Measurements from ENCODE around the gene C19orf25.
A peak's percentile ranks its signal among the peaks of the same experiment; 100 is the strongest.
"Not testable (repeated sequence)": the region's sequence is repeated elsewhere in the genome, so short reads cannot be mapped to it uniquely, and the experiment has no call there.

C19orf25 gene

DNA sequence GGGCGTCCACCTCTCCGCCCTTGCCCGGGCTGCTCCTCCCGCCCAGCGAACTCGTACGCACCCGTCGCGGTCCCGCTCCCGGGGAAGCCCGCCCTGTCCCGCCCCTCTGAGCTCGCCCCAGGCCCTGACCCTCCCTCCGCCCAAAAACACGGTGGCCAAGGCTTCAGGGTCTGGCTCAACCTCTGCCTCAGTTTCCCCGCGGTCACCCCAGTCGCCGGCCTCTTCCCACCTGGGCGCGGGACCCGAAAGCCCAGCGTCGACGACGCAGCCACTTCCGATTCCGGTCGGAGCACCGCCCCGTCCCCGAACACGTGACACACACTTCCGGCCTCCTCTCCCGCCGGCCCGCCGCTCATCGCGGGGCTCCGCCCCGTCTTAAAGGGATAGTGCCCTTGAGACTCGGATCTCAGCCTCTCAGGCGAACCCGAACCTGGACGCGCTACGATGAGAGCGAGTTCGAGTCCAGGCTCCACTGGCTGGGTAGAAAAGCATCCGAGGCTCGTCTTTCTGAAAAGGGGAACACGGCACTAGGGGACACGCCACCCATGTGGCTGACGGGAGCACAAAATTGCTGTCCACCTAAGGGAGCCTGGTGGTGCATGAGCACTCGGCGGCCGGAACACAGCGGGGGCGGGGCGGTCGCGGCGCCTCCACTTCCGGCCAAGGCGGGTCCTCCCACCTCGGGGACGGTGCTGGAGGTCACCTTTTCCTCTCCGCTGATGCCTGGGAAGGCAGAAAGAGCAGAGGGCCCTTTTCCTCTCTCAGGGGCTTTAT, at the start of gene C19orf25:
TSS of gene C19orf25 (minus strand) at position 282 of the 774 bp plus-strand sequence. CDS start 312 bp downstream, outside the sequence.
- peak; percentile 86 for DNase-seq

DNA sequence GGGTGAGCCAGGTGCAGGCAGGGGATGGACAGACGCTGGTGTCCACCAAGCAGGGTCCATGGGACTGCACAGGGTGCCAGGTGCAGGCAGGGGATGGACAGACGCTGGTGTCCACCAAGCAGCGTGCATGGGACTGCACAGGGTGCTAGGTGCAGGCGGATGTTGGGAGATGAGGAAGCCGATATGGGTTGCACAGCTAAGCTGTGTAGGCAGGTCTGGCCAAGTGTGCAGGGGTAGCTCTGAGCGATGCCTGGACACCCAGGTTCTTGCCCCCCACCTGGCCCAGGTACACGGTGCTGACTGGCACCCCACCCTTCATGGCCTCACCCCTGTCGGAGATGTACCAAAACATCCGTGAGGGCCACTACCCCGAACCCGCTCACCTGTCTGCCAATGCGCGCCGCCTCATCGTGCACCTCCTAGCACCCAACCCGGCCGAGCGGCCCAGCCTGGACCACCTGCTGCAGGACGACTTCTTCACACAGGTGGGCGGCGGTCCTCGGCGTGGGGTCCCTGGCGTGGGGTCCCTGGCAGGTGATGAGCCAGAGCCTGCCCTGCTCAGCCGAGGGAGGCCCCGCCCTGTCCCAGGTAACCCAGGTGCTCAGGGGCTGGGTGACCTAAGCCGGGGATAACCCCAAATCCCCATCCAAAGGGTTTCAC, 48.8 kb upstream of the C19orf25 start:
- no peak for DNase-seq

DNA sequence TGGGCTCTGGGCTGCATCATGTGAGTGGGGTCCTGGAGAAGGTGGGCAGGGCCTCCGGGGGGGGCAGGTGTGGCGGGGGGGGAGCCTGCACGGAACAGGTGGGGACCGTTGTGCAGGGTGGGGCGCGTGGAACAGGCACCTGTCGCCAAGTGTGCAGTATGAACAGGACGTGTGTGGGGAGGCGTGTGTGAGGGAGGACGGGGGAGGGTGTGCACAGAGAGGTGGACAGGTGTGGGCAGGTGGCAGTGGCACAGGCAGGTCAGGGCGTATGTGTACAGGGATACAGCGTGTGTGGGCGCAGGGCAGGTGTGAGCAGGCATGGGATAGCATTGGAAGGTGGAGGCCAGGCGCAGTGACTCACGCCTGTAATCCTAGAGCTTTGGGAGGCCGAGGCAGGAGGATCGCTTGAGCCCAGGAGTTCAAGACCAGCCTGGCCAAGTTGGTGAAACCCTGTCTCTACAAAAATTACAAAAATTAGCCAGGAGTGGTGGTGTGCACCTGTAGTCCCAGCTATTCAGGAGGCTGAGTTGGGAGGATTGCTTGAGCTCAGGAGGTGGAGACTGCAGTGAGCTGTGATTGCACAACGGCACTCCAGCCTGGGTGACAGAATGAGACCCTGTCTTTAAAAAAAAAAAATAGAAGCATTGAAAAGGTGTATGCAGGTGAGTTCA, 48.1 kb upstream of the C19orf25 start:
- no peak for DNase-seq

DNA sequence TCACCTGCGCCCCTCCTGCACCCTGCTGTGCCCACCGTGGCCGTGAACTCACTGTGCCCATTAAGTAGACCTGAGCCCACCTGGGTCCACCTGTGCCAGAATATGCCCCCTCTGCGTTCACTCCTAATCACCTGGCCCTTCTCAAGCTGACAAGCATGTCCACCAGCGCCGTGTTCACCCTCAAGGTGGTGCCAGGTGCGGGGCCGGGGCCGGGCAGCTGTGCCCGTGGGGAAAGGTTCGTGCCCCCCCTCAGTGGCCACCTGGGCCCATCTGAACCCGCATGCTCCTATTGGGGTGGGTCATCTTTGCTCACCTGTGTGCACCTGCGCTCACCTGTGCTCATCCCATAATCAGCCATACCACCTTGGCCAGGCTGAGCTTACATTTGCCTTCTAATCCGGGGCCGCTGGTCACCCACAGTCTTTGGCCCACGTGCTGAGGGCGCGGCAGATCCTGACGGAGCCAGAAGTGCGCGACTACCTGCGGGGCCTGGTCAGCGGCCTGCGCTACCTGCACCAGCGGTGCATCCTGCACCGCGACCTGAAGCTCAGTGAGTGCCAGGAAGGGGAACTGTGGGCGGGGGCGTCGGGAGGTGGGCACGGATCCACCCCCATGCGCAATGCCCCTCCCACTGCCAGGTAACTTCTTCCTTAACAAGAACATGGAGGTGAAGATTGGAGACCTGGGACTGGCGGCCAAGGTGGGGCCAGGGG, 47.2 kb upstream of the C19orf25 start:
- DNase-seq = no peak

DNA sequence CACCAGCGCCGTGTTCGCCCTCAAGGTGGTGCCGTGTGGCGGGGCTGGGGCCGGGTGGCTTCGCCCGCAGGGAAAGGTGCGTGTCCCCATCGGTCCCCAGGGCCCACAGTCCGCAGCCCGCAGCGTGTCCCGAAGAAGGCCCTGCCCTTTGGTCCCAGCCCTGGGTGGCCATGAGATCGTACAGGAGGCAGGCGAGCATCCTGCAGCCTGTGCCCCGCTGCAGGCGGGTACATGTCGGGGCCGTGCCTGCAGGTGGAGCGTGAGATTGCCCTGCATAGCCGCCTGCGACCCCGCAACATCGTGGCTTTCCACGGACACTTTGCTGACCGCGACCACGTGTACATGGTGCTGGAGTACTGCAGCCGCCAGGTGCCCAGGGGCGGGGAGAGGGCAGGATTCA, 46.3 kb upstream of the C19orf25 start:
- no peak for DNase-seq

DNA sequence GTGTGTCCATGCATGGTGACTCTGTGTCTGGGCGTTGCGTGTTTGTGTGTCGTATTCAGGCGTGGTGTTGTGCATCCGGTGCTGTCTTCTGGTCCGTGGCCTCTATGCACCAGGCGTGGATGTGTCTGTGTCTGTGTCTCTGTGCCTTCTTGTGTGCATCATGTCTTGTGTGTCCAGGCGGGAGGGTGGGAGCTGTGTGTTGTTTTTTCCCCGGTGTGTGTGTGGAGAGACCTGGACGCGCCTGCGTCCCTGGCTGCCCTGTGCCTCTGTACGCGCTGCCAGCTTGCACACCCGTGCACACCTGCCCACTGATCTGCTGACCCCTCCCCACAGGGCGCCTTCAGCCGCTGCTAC, 45.9 kb upstream of the C19orf25 start:
- no peak for DNase-seq

DNA sequence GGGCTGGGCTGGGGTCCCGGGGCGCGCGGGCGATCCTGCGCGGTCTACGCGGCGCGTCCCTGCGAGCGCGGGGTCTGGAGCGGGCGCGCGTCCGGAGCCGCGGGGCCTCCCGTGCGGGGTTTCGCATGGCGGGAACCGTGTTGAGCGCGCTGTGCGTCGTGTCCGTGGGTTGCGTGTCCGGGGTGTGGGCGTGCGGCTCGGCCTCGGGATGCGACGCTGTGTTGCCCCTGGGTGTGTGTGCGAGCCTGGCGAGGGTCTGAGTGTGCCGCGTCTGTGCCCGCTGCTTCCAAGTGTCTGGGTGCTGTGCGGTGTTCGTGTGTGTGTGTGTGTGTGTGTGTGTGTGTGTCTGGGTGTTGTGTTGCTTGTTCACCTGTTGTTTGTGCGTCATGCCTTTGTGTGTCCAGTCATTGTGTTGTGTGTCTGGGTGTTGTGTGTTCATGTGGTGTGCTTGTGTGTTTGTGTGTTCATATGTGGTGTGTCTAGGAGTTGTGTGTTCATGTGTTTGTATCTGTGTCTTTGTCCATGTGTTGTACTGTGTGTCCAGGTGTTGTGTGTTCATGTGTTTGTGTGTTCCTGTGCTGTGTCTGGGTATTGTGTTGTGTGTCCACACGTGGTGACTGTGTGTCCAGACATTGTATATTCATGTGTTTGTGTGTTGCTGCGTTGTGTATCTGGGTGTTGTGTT, 45.4 kb upstream of the C19orf25 start:
- DNase-seq = no peak

DNA sequence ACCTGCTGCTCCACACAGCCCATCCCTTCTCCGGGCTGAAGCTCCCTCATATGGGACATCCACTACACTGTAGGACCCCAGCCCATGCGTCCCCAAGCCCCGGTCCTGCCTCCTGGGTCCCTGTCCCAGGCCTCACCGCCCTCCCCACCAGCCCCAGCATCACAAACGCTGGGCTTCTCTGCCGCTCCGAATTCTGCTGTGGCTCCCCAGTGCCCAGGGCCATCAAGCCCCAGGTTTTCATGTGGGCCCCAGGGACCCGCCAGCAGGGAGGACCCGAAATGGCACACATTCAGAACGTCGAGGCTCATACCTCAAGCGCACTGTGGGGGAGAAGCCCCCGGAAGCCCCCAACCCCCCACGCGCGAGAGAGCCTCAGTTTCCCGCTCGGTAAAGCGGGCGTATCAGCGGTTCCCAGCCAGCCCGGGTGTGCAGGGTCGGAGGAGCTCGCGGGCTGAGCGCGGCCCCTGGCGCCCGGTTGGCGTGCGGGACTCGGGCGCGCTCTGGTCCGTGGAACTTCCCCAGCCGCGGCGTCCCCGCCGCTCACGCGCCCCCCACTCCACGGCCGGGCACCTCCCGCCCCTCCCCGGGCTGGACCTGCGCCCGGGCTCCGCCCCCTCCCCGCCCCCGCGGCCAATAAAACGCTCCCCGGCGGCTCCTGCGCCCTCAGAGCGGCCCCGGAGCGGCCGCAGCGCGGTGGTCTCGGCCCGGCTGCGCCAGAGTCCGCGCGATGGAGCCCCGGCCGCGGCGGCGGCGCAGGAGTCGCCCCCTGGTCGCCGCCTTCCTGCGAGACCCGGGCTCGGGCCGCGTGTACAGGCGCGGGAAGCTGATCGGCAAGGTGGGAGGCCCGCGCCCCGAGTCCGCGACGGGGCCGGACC, 44.6 kb upstream of the C19orf25 start, which contains the start of gene PLK5:
TSS of gene PLK5 (plus strand) at position 666 of the 875 bp plus-strand sequence. CDS start 2,920 bp downstream, outside the sequence.
- no peak for DNase-seq

DNA sequence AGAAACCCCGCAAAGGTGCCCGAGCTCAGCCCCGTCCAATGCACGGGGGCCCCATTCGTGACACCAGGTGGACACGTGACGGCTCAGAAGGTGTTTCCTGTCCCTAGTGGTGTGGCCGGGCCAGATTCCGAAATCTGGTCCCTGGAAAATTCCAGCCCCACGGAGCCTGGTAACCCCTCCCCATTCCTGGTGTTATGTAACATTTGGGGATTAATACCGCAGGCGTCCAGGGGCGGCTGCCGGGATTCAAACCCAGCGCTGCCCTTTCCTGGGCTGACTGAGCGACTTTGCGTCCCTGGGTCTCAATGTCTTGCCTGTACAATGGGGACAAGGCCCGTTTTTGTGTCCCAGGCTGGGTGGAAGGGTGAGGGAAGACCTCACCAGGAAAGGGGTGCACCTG, 43.8 kb upstream of the C19orf25 start:
- no peak for DNase-seq

DNA sequence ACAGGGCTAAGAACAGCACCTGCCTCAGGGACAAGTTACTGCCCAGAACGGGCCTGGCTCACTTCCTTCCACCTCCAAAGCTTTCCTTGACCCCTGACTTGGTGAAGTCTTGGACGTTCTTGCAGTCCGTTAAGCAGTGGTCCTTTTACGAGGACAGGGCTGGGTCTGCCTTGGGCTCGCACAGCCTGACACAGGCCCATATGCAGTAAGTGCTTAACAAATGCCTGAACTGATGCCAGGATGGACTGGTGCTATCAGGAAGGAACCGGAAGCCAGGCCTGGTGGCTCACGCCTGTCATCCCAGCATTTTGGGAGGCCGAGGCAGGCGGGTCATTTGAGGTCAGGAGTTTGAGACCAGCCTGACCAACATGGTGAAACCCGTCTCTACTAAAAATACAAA, 43.0 kb upstream of the C19orf25 start:
- DNase-seq = no peak

DNA sequence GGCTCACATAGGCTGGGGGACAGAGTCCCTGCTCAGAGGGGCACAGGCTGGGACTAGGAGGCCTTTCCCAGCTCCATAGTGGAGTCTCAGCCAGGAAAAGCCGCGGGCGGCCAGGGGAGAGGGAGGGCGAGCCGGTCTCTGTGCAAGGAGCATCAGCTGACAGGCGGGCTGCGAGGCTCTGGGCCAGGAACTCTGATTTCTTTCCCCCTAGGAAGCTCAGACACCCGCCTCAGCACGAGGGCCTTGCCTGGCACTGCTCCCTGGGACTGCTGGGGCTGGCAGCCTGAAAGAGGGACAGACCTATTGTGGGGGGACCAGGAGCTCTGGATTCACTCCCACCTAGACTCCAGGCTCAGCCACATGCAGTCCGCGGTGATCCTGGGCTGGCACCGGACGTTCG, 42.6 kb upstream of the C19orf25 start:
- no peak for DNase-seq

DNA sequence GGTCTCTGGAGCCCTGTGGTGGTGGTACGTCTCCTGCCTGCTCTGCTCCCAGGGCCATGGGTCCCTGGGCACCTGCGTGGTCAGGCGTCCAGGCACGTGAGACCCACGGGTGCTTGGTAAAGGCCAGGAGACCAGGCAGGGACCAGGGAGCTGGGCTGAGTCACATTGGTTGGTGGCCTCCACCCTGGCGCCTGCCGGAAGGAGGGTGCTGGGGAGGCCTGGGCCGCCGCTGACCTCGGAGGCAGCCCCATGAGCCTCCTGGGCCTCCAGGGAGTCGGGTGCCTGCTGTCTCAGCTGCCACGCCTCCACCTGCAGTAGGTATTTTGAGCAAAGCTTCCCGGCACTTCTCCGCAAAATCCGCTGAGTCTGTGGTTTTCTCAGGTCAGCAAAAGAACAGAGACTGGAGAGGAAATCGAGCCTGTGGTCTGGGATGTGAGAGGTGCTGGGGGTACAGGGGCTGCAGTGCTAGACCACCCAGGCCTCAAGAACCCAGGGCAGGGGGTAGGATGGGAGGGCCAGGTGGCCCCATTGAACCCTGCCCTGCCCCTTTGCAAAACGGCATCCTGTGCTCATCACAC, 41.3 kb upstream of the C19orf25 start:
- no peak for DNase-seq

DNA sequence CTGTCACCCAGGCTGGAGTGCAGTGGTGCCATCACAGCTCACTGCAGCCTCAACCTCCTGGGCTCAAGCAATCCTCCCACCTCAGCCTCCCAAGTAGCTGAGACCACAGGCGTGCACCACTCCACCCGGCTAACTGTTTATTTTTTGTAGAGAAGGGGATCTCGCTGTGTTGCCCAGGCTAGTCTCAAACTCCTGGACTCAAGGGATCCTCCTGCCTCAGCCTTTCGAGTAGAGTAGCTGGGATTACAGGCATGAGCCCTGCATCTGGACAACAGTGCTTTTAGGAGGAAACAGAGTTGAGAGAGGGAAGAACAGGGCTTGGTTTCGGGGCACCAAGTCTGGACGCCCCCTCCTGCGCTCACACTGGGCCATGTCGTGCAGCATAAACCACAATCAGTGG, 40.8 kb upstream of the C19orf25 start:
- DNase-seq = not testable (repeated sequence)

DNA sequence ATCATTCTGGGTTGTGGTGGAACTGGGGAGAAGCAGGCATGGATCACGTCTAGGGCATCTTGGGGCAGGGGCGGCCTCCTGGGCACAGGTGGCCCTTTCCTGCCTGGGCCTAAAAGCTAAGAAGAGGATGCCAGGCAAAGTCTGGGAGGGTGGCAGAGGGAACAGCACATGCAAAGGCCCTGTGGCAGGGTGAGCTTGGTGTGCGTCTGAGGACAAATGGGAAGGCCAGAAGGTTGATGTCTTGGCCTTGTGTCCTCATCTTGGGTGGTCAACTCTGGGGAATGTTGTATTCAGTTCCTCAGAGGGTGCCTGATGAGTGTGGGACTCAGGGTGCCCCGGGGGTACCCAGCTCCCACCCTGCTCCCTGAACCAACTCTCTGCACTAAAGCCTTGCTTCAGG, 39.5 kb upstream of the C19orf25 start:
- no peak for DNase-seq

DNA sequence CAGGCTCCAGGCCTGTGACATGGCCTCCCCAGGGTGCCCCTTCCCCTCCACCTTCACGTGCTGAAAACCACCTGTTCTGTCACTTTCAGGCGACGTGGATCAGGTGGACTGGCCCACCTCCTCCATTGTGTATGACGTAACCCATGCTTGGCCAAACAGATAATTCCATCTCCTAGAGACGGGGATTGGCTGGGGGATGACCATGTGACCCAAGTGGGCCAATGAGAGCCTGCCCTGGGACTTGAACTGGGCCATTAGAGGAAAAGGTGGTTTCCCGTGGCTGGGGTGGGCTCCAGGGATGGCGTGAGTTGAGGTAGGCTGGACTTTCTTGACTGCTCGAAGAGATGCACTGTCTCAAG, 37.4 kb upstream of the C19orf25 start:
- DNase-seq = no peak

DNA sequence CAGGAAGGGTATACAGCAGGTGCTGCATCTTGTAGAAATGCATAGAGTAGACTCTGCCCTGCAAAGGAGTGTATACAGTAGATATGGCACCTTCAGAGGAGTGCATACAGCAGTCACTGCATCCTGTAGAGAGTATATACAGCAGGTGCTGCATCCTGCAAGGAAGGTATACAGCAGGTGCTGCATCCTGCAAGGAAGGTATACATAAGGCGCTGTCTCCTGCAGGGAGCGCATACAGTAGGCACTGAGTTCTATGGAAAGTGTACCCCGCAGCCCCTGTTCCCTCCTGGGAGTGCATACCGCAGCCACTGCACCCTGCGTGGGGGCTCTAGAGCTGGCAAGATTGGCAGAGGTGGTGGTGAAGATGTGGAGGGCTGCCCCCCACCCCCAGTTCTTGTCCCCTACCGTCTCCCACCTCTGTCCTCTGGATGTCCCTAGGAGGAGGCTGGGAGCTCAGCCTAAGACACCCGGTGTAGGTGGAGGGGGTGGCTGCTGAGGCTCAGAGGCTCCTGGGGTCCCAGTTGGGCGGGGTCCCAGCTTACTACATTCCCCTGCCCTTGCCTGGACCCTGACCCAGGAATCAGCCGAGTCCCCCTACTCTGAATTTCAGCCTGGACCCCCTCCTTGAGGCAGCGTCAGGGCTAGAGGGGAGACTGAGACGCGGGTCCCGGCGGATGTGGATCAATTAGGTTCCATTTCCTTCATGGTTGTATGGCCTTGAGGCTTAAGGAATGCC, 36.1 kb upstream of the C19orf25 start:
- no peak for DNase-seq

DNA sequence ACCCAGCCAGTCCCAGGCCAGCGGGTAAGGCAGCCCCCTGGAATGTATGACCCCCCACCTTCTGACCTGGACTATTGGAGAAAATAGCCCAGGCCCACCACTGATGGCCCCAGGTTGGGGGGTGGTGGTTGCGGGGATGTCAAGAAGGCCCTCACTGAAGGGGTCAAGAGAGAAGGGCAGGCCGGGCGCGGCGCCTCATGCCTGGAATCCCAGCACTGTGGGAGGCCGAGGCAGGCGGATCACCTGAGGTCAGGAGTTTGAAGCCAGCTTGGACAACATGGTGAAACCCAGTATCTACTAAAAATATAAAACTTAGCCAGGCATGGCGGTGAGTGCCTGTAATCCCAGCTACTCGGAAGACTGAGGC, 35.3 kb upstream of the C19orf25 start:
- DNase-seq = no peak

DNA sequence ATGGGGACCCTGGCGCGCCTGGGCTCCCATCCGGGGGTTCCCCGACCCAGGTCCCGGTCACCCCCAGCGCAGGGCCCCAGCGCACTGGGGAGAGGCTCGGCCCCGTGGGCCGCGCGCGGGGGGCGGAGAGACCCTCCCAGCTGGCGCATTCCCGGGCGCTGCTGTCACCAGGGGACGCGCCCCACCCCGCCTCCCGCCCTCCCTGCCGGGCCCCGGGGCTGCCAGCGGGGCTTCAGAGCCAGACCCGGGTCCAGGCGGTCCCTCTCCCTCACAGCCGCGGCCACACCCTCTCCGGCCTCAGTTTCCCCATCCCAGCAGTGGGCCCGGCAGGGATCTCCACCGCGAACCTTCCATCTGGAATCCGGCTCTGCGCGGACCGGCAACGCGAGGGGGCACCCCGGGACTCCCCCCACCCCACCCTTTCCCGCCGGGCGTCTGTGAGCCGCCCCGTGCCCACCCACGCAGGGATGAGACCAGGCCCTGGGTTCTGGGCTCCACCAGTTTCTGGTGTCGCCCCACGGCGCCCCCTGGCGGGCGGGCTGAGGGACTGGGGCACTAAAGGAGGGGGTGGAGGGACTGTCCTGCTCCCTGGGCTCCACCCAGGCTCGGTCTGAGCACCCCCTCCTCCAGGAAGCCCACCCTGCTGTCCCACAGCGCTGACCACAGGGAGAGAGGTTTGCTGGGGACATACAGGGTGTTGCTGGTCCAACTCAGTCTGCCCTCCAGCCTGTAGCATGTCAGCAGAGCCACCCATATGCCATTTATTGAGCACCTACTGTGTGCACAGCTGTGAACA, 34.7 kb upstream of the C19orf25 start:
- DNase-seq = peak; percentile 58

DNA sequence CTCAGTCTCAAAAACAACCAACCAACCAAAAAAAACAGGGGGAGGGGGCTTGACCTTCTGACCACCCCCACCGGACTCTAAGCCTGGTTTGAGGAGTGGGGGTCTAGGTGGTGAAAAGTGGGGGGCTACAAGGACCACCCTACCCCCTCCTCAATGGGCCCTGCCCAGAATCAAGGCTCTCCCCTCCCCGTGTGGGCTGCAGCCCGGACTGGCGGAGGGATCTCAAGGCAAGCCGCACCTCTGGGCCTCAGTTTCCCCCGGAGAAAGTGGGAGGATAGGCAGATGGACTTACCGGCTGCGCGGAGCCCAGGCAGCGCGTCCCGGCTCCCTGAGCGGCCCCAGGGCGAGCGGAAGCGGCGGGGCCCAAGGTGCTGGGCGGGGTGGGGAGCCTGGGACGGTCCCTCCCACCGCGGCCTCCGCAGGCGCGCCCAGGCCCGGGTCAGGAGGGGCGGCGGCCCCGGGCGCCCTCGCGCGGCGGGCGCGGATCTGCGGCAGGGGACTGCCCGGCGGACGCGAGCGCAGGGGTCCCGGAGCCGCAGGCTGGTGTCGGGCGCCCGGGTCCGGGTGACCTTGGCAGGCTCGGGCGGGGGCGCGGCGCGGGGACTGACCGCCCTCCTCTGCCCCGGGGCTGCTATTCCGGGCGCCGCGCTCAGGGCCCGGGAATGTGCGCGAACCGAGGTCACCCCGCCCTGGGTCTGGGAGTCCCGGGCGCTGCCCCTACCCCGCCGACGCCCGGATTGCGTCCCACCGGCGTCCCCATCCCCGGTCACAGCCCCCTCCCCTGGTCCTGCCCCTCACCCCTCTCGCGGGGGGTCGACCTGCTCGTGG, 33.9 kb upstream of the C19orf25 start, which contains the start of gene ADAMTSL5:
TSS of gene ADAMTSL5 (minus strand) at position 349 of the 828 bp plus-strand sequence. CDS start 2,076 bp downstream, outside the sequence.
- peak; percentile 42 for DNase-seq
